Caco-2 (cell line): ENCODE results near the gene SLIT3. TPM values are rescaled to one million over a fixed set of nuclear protein-coding genes. Genes with fewer than 3 reads are reported as not detected.

Experiments
- BruUV-seq: library from RNA; stranded (reverse); fragments of 400-500 nt; replicated peaks from 2 replicates; lab custom pipeline; 2021; lab: Mats Ljungman, UMichigan
- CTCF ChIA-PET: fragments of 300-600 bp; sonication (Branson Sonifier 250); formaldehyde crosslinking; loops from one replicate; lab custom pipeline; 2022; ENCODE audit warnings: antibody characterized with exemption; lab: Charles Lee
- POLR2A ChIA-PET: fragments of 300-600 bp; sonication (Branson Sonifier 250); formaldehyde crosslinking; loops from one replicate; lab custom pipeline; 2022; ENCODE audit warnings: antibody characterized with exemption; lab: Charles Lee
- DNase-seq, 2 experiments: peaks; one replicate each; pipeline versions ENCODE4 v3.0.0 to v3.0.0-alpha.2; 2020 to 2022
- H3K27me3 ChIP-seq: replicated peaks from 2 replicates; pipeline ENCODE4 v1.6.0; 2011; ENCODE audit warnings: low read length; ENCODE audit not compliant: control insufficient read depth, insufficient read depth
- H3K36me3 ChIP-seq: 2 replicates; pipeline ENCODE4 v1.5.1; 2011; ENCODE audit warnings: low read length; ENCODE audit not compliant: control insufficient read depth, insufficient read depth
- H3K4me1 ChIP-seq: fragments of 250-450 bp; sonication (Bioruptor Pico); 2 replicates; pipeline ENCODE4 v1.5.1; 2020; ENCODE audit warnings: mild to moderate bottlenecking
- H3K4me3 ChIP-seq: 2 replicates; pipeline ENCODE4 v1.5.1; 2011; ENCODE audit warnings: low read depth, mild to moderate bottlenecking, control low read depth, low read length
- H3K9me3 ChIP-seq: fragments of 250-450 bp; sonication (Bioruptor Pico); 2 replicates; pipeline ENCODE4 v1.5.1; 2020; ENCODE audit warnings: mild to moderate bottlenecking, moderate library complexity
- H3K27ac Mint-ChIP-seq: one replicate; pipeline ENCODE4 v1.8.0; 2022; ENCODE audit warnings: mixed read lengths; ENCODE audit not compliant: unreplicated experiment
- H3K27me3 Mint-ChIP-seq: one replicate; pipeline ENCODE4 v1.8.0; 2022; ENCODE audit warnings: mixed read lengths; ENCODE audit not compliant: insufficient read depth, unreplicated experiment
- H3K36me3 Mint-ChIP-seq: one replicate; pipeline ENCODE4 v1.8.0; 2022; ENCODE audit warnings: mild to moderate bottlenecking, mixed read lengths; ENCODE audit not compliant: insufficient read depth, unreplicated experiment
- H3K4me1 Mint-ChIP-seq: one replicate; pipeline ENCODE4 v1.8.0; 2022; ENCODE audit warnings: low read depth, mixed read lengths; ENCODE audit not compliant: unreplicated experiment
- H3K4me3 Mint-ChIP-seq: one replicate; pipeline ENCODE4 v1.8.0; 2022; ENCODE audit warnings: mild to moderate bottlenecking, moderate library complexity, mixed read lengths; ENCODE audit not compliant: unreplicated experiment
- H3K9me3 Mint-ChIP-seq: one replicate; pipeline ENCODE4 v1.8.0; 2022; ENCODE audit warnings: mixed read lengths; ENCODE audit not compliant: unreplicated experiment
- intact Hi-C: fragments of 100-400 bp; cut with micrococcal nuclease; formaldehyde crosslinking; loops from one replicate; pipeline ENCODE4 v1.10.0; 2022; ENCODE audit not compliant: unreplicated experiment
- total RNA-seq: library from RNA; stranded (reverse); gene quantifications from 2 replicates; pipeline ENCODE4 v1.2.3, GENCODE V29; 2022
- TF ChIP-seq, protein P1 (sequence below), 2 experiments: fragments of 200-600 bp in 1 of 2; IDR thresholded peaks; 1 replicate in 1 of 2; 2 replicates in 1 of 2; pipeline versions ENCODE4 v1.5.1 to v1.8.0; 2011 to 2022; ENCODE audit warnings: antibody characterized with exemption in 1 of 2, control low read depth in 1 of 2, inconsistent platforms in 1 of 2, low read depth in 1 of 2, low read length in 1 of 2, mild to moderate bottlenecking in 1 of 2, moderate library complexity in 1 of 2; ENCODE audit not compliant: insufficient read depth in 1 of 2, severe bottlenecking in 1 of 2, unreplicated experiment in 1 of 2

SLIT3 gene
- total RNA-seq, 1 experiment from 2014 or later, result 2.1 TPM

DNA sequence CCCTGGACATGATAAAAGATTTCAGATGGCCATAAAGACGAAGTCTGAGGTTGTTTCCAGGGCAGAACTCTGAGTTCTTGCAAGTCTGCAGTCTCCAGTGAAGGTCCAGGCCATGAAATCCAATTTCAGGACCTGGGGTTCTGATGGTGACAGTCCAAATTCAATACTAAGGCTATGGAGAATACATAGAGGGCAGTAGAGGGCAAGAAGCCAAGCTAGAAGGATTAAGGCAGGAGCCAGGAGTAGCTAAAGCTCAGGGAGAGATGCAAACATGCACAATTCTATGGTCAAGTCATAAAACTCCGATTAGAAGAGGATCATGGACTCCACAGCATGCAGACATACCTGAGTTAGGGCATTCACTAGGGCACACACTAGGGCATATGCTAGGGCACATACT lies 11.4 kb downstream of the SLIT3 start:
- no peak for DNase-seq
- H3K36me3 ChIP-seq, result no peaks in the 10 kb centered on the region
- Mint-ChIP-seq H3K36me3 (no peaks in the 10 kb centered on the region), H3K4me1 (peaks cover 10% of the 10 kb centered on the region), H3K4me3 (no peak overlapping the region), H3K27ac (no peak overlapping the region), H3K9me3 (no peaks in the 10 kb centered on the region), H3K27me3 (no peaks in the 10 kb centered on the region)
- CTCF ChIA-PET, result interaction anchor here (0.6 to 1.4 kb wide), 5 partner anchors 16 to 1010 kb away, joined by 4 to 8 read pairs (median 4); no protein-coding TSS in a partner anchor
- H3K27me3 ChIP-seq, result no peaks in the 10 kb centered on the region
- H3K4me1 ChIP-seq, result peaks cover 5% of the 10 kb centered on the region; the same call in 1 of the 2 replicates
- intact Hi-C loops, result no loop called here
- H3K4me3 ChIP-seq, result no peak overlapping the region
- BruUV-seq, result no TSS peak
- POLR2A ChIA-PET, result no interaction called here
- H3K9me3 ChIP-seq, result 0 out of 2 replicates have a peak, but pooled peaks cover 5% of the 10 kb centered on the region
- TF ChIP-seq, protein P1, sequence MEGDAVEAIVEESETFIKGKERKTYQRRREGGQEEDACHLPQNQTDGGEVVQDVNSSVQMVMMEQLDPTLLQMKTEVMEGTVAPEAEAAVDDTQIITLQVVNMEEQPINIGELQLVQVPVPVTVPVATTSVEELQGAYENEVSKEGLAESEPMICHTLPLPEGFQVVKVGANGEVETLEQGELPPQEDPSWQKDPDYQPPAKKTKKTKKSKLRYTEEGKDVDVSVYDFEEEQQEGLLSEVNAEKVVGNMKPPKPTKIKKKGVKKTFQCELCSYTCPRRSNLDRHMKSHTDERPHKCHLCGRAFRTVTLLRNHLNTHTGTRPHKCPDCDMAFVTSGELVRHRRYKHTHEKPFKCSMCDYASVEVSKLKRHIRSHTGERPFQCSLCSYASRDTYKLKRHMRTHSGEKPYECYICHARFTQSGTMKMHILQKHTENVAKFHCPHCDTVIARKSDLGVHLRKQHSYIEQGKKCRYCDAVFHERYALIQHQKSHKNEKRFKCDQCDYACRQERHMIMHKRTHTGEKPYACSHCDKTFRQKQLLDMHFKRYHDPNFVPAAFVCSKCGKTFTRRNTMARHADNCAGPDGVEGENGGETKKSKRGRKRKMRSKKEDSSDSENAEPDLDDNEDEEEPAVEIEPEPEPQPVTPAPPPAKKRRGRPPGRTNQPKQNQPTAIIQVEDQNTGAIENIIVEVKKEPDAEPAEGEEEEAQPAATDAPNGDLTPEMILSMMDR (IDR thresholded peaks at IDR 0.05; ENCODE audit: insufficient read depth in 1 of 2, low read depth in 1 of 2, low read length in 1 of 2, severe bottlenecking in 1 of 2, unreplicated experiment in 1 of 2), result peak; percentile 27 to 39

DNA sequence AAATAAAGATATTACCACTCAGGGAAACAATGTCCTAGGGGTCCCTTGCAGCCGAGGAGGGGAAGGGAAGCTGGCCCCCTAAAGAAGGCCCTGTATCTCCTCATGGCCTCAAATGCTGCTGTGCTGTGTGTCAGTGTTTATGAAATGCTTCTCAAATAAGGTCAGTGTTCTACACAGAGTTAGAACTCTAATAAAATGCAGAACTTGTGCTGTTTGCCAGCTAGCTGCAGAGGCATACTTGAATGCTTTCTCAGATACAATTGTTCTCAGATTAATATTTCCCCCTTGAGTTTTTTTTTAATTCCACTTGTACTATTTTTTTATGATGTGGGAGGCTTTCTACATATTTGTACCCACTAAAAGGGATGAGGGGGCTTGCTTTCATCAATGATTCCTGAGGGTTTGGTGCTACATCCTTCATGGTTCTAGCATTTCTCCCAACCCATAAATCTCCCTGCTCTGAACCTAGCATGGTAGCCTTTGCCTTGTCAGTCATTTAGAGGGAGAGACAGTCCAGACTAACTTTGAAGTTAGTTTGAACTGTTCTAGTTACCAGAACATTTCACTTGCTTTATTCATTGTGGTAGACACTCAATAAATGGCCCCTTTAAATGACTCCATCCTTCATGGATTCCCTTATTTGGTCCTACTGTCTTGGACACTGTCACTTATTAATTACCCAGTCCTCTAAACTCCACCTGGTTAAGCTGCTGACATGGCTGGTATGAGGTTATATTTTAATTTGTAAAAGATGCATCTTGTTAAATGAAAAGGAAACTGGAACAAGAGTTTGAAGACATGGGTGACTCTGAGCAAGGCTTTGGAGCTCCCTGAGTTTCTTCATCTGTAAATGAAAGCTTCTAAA lies 12.6 kb downstream of the SLIT3 start:
- CTCF ChIA-PET, result interaction anchor here (1.4 kb wide), 1 partner anchor 64 kb away, joined by 5 read pairs; no protein-coding TSS in a partner anchor
- Mint-ChIP-seq H3K36me3 (no peaks in the 10 kb centered on the region), H3K4me1 (peaks cover 10% of the 10 kb centered on the region), H3K9me3 (no peaks in the 10 kb centered on the region), H3K4me3 (no peak overlapping the region), H3K27me3 (no peaks in the 10 kb centered on the region), H3K27ac (no peak overlapping the region)
- Histone ChIP-seq H3K9me3 (0 out of 2 replicates have a peak, but pooled peaks cover 5% of the 10 kb centered on the region), H3K4me1 (peaks cover 5% of the 10 kb centered on the region; the same call in 1 of the 2 replicates), H3K36me3 (no peaks in the 10 kb centered on the region), H3K27me3 (no peaks in the 10 kb centered on the region), H3K4me3 (no peak overlapping the region)
- TF ChIP-seq, protein P1 (IDR thresholded peaks at IDR 0.05; ENCODE audit: insufficient read depth in 1 of 2, low read depth in 1 of 2, low read length in 1 of 2, severe bottlenecking in 1 of 2, unreplicated experiment in 1 of 2), result no peak
- DNase-seq, result no peak
- BruUV-seq, result no TSS peak
- intact Hi-C loops, result no loop called here
- POLR2A ChIA-PET, result no interaction called here

DNA sequence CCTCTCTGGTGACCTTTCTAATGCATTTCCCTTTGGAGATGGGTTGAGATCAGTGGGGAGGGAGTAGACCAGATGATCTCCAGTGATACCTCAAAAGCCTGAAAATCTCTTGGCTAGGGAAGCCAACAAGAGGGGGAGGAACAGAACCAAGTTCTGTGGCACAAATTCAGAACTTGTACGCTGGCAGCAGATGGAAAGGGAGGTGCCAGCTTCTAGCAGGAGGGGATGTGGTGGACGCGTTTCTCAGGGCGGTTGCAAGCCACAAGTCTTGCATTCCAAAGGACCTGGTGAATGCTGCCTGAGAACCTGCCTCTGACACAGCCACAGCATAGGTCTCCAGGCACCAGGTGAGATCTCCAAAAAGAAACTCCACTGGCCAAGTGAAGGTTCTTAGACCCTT lies 13.4 kb downstream of the SLIT3 start:
- no peak overlapping the region for H3K27ac Mint-ChIP-seq
- BruUV-seq, result no TSS peak
- ChIA-PET POLR2A (no interaction called here), CTCF (no interaction called here)
- Histone ChIP-seq H3K27me3 (no peaks in the 10 kb centered on the region), H3K36me3 (no peaks in the 10 kb centered on the region), H3K4me1 (peaks cover 5% of the 10 kb centered on the region; the same call in 1 of the 2 replicates), H3K9me3 (0 out of 2 replicates have a peak, but pooled peaks cover 5% of the 10 kb centered on the region), H3K4me3 (no peak overlapping the region)
- no peak for DNase-seq
- no peaks in the 10 kb centered on the region for H3K27me3 Mint-ChIP-seq
- intact Hi-C loops, result no loop called here
- H3K36me3 Mint-ChIP-seq, result no peaks in the 10 kb centered on the region
- no peaks in the 10 kb centered on the region for H3K9me3 Mint-ChIP-seq
- TF ChIP-seq, protein P1 (IDR thresholded peaks at IDR 0.05; ENCODE audit: insufficient read depth in 1 of 2, low read depth in 1 of 2, low read length in 1 of 2, severe bottlenecking in 1 of 2, unreplicated experiment in 1 of 2), result no peak
- no peak overlapping the region for H3K4me3 Mint-ChIP-seq
- peaks cover 10% of the 10 kb centered on the region for H3K4me1 Mint-ChIP-seq
